HL-60/S4 treated with retinoic acid at 250 ng/mL for 4 days and 3 days (cell line): Measurements from ENCODE around the gene ABL2.
"Not testable (repeated sequence)": the region's sequence is repeated elsewhere in the genome, so short reads cannot be mapped to it uniquely, and the experiment has no call there.

Source experiments
- in situ Hi-C: fragments of 300-500 bp; cut with MboI; formaldehyde crosslinking; loops from 2 replicates; pipeline ENCODE4 v1.7.0; 2022; ENCODE audit warnings: low sequenced_read_pairs

The ABL2 gene

DNA sequence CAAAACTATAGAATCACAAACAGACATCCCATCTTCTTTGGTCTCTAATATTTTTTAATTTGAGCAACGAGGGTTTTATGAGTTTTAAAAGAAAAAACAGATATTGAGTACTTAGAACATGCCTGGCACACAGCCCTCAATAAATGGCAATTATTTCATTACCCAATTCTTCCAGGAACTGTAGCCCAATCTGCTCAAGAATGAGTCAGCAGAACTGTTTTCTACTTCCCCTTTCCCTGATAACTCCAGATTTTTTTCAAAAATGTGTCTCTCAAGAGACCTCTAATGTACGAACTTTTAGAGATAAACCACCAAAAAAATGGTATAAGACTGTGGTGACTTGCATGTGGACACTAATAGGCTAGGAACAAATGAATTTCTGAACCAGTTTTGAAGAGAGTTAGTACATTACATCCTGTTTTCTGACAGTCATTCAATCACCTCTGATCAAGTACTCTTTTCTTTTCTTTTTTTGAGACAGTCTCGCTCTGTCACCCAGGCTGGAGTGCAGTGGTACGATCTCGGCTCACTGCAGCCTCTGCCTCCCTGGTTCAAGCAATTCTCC is 11.5 kb downstream of the ABL2 start:
- in situ Hi-C loops: no loop called here

DNA sequence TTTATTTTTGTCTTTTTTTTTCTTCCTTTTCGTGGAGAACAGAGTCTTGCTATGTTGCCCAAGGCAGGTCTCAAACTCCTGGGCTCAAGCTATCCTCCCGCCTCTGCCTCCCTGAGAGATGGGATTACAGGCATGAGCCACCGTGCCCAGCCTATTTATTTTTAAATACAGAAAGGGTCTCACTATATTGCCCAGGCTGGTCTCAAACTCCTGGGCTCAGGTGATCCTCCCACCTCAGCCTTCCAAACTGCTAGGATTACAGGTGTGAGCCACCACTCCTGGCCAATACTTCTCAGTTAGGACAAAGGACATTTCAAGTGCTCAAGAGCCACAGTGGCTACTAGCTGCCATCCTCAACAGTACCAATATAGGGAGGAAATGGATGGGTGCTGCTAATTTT is 16.2 kb downstream of the ABL2 start:
- in situ Hi-C loops: not testable (repeated sequence)

DNA sequence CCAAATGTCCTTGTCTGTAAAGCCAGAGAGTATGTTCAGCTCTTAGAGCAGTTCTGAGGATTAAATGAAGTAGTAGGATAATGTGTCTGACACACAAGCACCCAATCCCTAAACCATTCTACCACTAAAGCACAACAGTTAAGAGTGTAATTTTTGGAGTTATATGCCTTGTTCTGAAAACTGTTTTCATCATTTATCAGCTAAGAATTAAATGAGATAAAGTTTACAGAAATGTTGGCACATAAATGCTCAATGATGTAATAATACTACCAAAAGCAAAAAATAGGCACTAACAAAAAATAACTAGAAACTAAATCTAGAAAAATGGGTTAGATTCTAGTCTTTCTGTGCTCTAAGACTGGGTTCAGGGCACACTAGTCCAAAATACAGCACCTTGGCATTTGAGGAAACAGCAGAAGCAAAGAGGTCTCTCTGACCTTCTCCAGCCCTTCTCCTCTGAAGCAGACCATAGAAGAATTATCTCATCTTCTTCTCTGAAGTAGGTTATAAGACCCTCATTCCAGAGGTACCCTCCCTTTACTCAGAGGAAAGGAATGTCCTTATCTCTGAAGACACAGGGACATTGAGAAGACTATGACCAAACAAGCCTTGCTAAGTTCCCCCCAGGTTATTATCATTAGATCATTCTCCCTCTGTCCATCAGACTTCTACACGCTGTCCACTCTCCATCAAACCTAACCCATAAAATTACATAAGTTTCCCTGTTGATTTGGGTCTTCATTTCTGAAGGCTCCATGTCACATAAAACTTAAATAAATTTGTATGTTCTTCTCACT is 20.6 kb downstream of the ABL2 start:
- in situ Hi-C loops: no loop called here

DNA sequence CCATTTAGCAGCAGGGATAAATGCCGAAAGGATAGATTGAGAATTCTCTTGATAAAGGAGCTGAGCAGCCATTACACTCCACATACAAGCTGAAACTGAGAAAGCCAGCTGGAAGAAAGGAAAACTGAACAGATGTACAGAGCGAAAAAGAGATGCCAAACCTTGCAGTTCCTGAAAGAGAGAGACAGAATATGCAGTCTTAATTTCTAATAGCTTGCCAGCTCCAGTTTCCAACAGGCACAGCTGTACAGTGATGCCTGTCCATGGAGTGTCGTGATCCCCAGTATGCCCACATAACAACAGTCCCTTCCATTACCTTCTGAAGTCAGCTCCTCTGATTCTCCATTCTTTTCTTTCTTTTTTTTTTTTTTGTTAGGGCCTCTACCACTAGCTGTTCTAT is 22.7 kb downstream of the ABL2 start:
- in situ Hi-C loops: no loop called here

GRCh38 chr1:179205284-179205683 is 24.2 kb downstream of the ABL2 start:
- in situ Hi-C loops: no loop called here

GRCh38 chr1:179202161-179202560 is 27.3 kb downstream of the ABL2 start:
- in situ Hi-C loops: no loop called here

- in situ Hi-C loops: no loop called here
Measured at GRCh38 chr1:179200586-179200985, 28.9 kb downstream of the ABL2 start.

- in situ Hi-C loops: no loop called here
Measured at GRCh38 chr1:179197690-179198297, 31.7 kb downstream of the ABL2 start.

GRCh38 chr1:179195857-179196256 is 33.6 kb downstream of the ABL2 start:
- in situ Hi-C loops: not testable (repeated sequence)

DNA sequence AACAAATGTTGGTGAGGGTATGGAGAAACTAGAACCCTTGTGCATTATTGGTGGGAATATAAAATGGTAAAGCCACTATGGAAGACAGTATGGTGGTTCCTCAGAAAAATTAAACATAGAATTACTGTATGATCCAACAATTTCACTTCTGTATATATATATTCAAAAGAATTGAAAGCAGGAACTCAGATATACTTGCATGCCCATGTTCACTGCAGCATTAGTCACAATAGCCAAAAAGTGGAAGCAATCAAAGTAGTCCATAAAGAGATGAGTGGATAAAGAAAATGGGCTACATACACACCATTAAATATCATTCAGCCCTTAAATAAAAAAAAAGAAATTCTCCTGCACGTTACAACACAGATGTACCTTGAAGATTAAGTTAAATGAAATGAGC is 34.1 kb downstream of the ABL2 start:
- in situ Hi-C loops: no loop called here

GRCh38 chr1:179194068-179194537 is 35.4 kb downstream of the ABL2 start:
- in situ Hi-C loops: no loop called here

- in situ Hi-C loops: no loop called here
Measured at GRCh38 chr1:179190861-179191260, 38.6 kb downstream of the ABL2 start.

DNA sequence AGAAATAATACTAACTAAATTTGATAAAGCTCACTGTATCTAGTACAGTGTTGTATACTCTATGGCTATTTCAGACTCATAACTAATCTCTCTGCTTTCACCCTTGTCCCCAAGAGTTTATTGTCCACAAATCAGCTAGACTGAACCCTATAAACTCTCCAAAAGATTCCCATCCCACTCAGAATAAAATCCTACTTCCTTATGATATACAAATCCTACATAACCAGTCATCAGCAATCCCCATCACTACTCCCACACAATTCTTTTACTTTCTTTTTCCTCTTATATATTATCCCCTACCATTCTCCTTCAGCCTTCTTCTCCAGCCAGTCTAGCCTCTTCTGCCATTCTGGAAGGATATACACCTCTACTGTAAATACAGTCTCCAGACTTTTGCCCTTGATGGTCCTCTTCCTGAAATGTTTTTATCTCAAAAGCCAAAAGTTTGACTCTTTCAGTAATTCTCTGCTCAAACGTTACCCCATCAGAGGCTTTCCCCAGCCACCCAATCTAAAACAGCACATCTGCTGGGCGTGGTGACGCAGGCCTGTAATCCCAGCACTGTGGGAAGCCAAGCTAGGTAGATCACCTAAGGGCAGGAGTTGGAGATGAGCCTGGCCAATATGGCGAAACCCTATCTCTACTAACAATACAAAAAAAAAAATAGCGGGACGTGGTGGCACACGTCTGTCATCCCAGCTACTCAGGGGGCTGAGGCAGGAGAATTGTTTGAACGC is 41.6 kb downstream of the ABL2 start:
- in situ Hi-C loops: no loop called here

- in situ Hi-C loops: no loop called here
Measured at GRCh38 chr1:179187043-179187442, 42.4 kb downstream of the ABL2 start.

DNA sequence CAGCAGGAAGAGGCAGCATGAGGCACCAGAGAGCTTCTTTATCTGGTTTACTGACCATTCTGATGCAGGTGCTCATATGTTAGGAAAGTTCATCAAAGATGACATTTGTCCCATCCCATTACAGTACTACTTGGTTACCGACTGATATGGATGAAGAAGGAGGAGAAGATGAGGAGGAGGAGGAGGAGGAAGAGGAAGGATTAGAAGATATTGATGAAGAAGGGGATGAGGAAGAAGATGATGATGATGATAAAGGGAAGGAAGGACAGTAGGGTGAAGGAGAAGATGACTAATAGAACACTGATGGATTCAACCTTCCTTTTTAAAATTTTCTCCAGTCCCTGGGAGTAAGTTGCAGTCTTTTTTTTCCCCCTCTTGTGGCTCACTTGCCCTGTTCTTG is 45.1 kb downstream of the ABL2 start:
- in situ Hi-C loops: no loop called here

- in situ Hi-C loops: no loop called here
Measured at GRCh38 chr1:179183857-179184256, 45.6 kb downstream of the ABL2 start.

DNA sequence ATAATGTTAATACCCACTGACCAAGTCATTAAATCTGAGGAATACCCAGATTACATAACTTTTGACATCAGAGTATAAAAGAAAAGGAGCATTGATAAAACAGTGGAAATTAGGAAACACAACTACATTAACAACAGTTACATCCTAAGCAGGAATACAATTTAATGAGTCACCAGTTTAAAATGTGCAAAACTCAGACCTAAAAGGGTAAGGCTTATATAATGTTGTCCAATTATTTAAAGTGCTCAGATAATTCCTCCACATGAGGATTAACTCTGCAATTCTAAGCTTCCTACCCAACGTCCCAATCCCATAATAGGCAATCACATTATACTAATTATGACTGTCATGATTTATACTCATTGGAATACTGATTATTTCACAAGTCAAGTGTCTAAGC is 50.5 kb downstream of the ABL2 start:
- in situ Hi-C loops: no loop called here

DNA sequence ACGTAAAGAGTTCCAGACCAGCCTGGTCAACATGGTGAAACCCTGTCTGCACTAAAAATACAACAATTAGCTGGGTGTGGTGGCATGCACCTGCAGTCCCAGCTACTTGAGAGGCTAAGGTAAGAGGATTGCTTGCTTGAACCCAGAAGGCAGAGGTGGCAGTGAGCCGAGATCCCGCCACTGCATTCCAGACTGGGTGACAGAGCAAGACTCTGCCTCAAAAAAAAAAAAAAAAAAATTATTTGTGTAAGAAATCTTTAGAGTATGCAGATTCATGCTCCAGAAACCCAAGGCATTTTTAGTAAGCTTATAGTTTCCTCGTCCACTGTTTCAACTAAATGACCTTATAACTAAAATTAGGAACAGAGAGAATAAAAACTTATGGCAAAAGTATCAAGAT is 51.3 kb downstream of the ABL2 start:
- in situ Hi-C loops: no loop called here

- in situ Hi-C loops: no loop called here
Measured at GRCh38 chr1:179177615-179178014, 51.9 kb downstream of the ABL2 start.

GRCh38 chr1:179177182-179177581 is 52.3 kb downstream of the ABL2 start:
- in situ Hi-C loops: no loop called here

DNA sequence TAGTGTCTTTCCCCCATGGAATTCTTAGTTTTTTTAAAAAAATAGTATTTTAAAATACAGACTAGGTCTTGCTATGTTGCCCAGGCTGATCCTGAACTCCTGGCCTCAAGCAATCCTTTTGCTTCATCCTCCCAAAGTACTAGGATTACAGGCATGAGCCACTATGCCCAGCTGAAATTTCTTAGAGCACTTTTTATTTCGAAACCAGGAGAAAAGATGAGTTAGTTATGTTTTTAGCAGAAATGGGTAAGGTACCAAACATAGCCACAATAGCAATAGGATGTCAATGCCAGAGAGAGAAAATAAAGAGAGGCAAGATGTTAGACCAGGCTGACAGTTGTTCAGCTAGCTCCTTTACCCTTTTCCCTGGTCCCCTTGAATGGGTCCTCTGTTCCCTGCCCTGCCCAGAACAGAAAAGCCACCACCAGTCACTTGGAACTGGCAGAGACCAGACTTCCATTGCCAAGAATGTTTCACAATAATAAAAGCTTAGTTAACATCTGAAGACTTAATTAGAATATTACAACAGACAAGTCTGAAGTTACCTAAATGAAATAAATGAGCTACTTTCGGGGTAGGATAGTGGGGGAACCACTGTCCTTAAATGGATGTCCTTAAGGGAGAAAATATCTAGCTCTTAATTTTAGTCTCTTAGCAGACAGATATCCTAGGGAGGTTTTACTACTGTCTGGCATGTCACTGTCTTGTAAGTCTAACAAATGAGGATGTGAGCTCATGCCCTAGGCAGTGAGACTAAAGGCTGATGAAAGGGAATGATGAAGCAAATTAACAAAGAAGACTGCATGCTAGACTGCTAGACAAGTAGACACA is 54.3 kb downstream of the ABL2 start:
- in situ Hi-C loops: no loop called here
